RWPE2 (cell line): ENCODE measurements around the gene CTNNA2.

Experiments used
- ATAC-seq: fragments of 200-7000 bp; cut with Tn5 transposase; 3 replicates; pipeline ENCODE4 v1.9.1; 2021; ENCODE audit warnings: low read depth
- DNase-seq: peaks from one replicate; pipeline ENCODE4 v3.0.0-alpha.2; 2020; ENCODE audit warnings: low spot score
- H3K27ac ChIP-seq: fragments of 450-650 bp; 2 replicates; pipeline ENCODE4 v1.5.1; 2017; ENCODE audit warnings: mild to moderate bottlenecking; ENCODE audit not compliant: poor library complexity, severe bottlenecking
- H3K27me3 ChIP-seq: fragments of 250-450 bp; sonication (Bioruptor Pico); 2 replicates; pipeline ENCODE4 v1.5.1; 2021; ENCODE audit warnings: mild to moderate bottlenecking, moderate library complexity; ENCODE audit not compliant: insufficient read depth, poor library complexity, severe bottlenecking
- H3K36me3 ChIP-seq: fragments of 250-450 bp; sonication (Bioruptor Pico); 2 replicates; pipeline ENCODE4 v1.5.1; 2020; ENCODE audit warnings: low read depth, mild to moderate bottlenecking, moderate library complexity
- H3K4me1 ChIP-seq: fragments of 250-450 bp; sonication (Bioruptor Pico); 2 replicates; pipeline ENCODE4 v1.5.1; 2021; ENCODE audit warnings: mild to moderate bottlenecking, moderate library complexity; ENCODE audit not compliant: insufficient read depth, poor library complexity, severe bottlenecking
- H3K4me3 ChIP-seq: fragments of 250-450 bp; sonication (Bioruptor Pico); 2 replicates; pipeline ENCODE4 v1.5.1; 2021; ENCODE audit warnings: mild to moderate bottlenecking, moderate library complexity; ENCODE audit not compliant: severe bottlenecking
- H3K9me3 ChIP-seq: fragments of 250-450 bp; sonication (Bioruptor Pico); 2 replicates; pipeline ENCODE4 v1.5.1; 2021; ENCODE audit warnings: mild to moderate bottlenecking, moderate library complexity; ENCODE audit not compliant: severe bottlenecking
- TF ChIP-seq, protein P1 (sequence below): fragments of 450-650 bp; IDR thresholded peaks from one replicate; pipeline ENCODE4 v1.5.1; 2017; ENCODE audit warnings: mild to moderate bottlenecking, moderate library complexity; ENCODE audit not compliant: poor library complexity, severe bottlenecking

CTNNA2 gene

GRCh38 chr2:79935771-79936657 is 423.2 kb downstream of the CTNNA2 start:
- peak; percentile 68; the same call in 2 of the 3 replicates for ATAC-seq
- Histone ChIP-seq H3K27ac (no peak overlapping the region), H3K36me3 (no peaks in the 10 kb centered on the region), H3K27me3 (peaks cover 11% of the 10 kb centered on the region), H3K4me3 (no peak overlapping the region), H3K9me3 (no peaks in the 10 kb centered on the region), H3K4me1 (no peaks in the 10 kb centered on the region)
- no peak for DNase-seq
- TF ChIP-seq, protein P1, sequence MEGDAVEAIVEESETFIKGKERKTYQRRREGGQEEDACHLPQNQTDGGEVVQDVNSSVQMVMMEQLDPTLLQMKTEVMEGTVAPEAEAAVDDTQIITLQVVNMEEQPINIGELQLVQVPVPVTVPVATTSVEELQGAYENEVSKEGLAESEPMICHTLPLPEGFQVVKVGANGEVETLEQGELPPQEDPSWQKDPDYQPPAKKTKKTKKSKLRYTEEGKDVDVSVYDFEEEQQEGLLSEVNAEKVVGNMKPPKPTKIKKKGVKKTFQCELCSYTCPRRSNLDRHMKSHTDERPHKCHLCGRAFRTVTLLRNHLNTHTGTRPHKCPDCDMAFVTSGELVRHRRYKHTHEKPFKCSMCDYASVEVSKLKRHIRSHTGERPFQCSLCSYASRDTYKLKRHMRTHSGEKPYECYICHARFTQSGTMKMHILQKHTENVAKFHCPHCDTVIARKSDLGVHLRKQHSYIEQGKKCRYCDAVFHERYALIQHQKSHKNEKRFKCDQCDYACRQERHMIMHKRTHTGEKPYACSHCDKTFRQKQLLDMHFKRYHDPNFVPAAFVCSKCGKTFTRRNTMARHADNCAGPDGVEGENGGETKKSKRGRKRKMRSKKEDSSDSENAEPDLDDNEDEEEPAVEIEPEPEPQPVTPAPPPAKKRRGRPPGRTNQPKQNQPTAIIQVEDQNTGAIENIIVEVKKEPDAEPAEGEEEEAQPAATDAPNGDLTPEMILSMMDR = peak; percentile 90

DNA sequence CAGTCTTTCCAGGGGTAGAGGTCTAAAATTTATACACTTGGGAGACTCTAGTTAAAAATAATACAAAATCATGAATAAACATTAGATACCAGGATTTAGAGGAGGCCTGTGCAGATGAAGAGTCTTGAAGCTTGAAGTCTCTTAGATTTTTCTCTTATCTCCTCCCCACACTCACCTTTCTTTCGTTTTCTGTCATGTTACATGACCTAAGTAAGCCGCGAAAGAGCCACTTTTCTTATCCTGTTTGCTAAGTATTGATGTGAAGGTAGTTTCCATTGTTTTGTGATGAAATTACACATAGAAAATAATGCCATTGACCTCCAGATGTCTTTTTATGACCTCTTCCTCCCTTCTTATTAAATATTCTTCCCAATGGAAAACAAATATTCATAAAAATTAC is 423.9 kb downstream of the CTNNA2 start:
- TF ChIP-seq, protein P1 = no peak
- no peak overlapping the region for H3K27ac ChIP-seq
- H3K4me1 ChIP-seq = no peaks in the 10 kb centered on the region
- no peaks in the 10 kb centered on the region for H3K36me3 ChIP-seq
- no peaks in the 10 kb centered on the region for H3K9me3 ChIP-seq
- DNase-seq (no peak), ATAC-seq (no peak)
- H3K4me3 ChIP-seq = no peak overlapping the region
- peaks cover 12% of the 10 kb centered on the region for H3K27me3 ChIP-seq

DNA sequence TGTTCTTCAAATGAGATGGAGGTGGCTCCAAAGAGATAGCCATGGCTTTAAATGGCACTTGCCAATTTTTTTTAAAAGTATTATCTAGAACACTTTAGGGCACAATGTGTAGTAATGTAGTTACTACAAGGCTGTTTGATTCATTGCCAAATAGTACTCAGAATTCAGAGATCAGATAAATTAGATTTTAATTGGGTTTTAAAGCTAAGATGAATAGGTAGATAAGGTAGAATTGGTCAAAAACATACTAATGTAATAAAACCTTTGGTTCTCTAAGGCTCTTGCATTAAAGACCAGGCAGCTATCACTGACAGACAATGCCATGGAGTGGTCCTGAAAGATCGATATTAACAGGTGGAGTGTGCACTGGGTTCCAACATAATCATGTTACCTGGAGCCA is 425.8 kb downstream of the CTNNA2 start:
- Histone ChIP-seq H3K36me3 (no peaks in the 10 kb centered on the region), H3K4me3 (no peak overlapping the region), H3K4me1 (no peaks in the 10 kb centered on the region), H3K27me3 (peaks cover 16% of the 10 kb centered on the region), H3K27ac (no peak overlapping the region), H3K9me3 (no peaks in the 10 kb centered on the region)
- ATAC-seq (no peak), DNase-seq (no peak)
- TF ChIP-seq, protein P1 = no peak

GRCh38 chr2:79940364-79940763 is 427.5 kb downstream of the CTNNA2 start:
- TF ChIP-seq, protein P1 = no peak
- ATAC-seq (no peak), DNase-seq (no peak)
- Histone ChIP-seq H3K4me3 (no peak overlapping the region), H3K27ac (no peak overlapping the region), H3K36me3 (no peaks in the 10 kb centered on the region), H3K4me1 (no peaks in the 10 kb centered on the region), H3K9me3 (no peaks in the 10 kb centered on the region), H3K27me3 (peaks cover 16% of the 10 kb centered on the region)

- no peak overlapping the region for H3K27ac ChIP-seq
- ATAC-seq = no peak
- H3K4me3 ChIP-seq = no peak overlapping the region
- no peaks in the 10 kb centered on the region for H3K4me1 ChIP-seq
- H3K36me3 ChIP-seq = no peaks in the 10 kb centered on the region
- TF ChIP-seq, protein P1 = no peak
- peaks cover 17% of the 10 kb centered on the region for H3K27me3 ChIP-seq
- no peaks in the 10 kb centered on the region for H3K9me3 ChIP-seq
- DNase-seq = no peak
Observed at GRCh38 chr2:79941179-79941578, 428.3 kb downstream of the CTNNA2 start.
